ENCODE results near the gene SLC23A1. TPM values are rescaled to one million over a fixed set of nuclear protein-coding genes. Genes with fewer than 3 reads are reported as not detected.

SLC23A1 gene
- total RNA-seq, 6 donors from 2014 or later = 1.1 to 20.1 (median 1.8) TPM; not detected in 1

- H3K27ac ChIP-seq = peak overlapping the region in 1 of 4 donors; percentile 16
- no peak for DNase-seq
- 82 to 92% methylated on average over 8 to 9 of the region's 9 CpGs for WGBS, 2 donors
Observed at GRCh38 chr5:139416651-139417050, 33.6 kb upstream of the SLC23A1 start.

GRCh38 chr5:139415869-139416268 is 32.8 kb upstream of the SLC23A1 start:
- ATAC-seq (ENCODE audit: low FRiP score in 2 of 2) (no peak), DNase-seq (no peak)
- H3K4me3 ChIP-seq = no peak overlapping the region
- no peak overlapping the region for H3K27ac ChIP-seq
- no peak for TF ChIP-seq EP300 (IDR thresholded peaks at IDR 0.05)
- TF ChIP-seq CTCF (IDR thresholded peaks at IDR 0.05) = no peak
- no peak for TF ChIP-seq POLR2A (IDR thresholded peaks at IDR 0.05)
- TF ChIP-seq POLR2AphosphoS5 (IDR thresholded peaks at IDR 0.05) = no peak
- H3K27me3 ChIP-seq = no peaks in the 10 kb centered on the region
- H3K4me1 ChIP-seq = peaks cover 11 to 21% (median 17%) of the 10 kb centered on the region in 4 donors
- no peaks in the 10 kb centered on the region for H3K9me3 ChIP-seq
- H3K36me3 ChIP-seq = peaks cover 0 to 54% (median 11%) of the 10 kb centered on the region in 4 donors

More at GRCh38 chr5:139416651-139417050, 33.6 kb upstream of the SLC23A1 start:
- Histone ChIP-seq H3K4me1 (peaks cover 11 to 21% (median 17%) of the 10 kb centered on the region in 4 donors), H3K9me3 (no peaks in the 10 kb centered on the region), H3K4me3 (no peak overlapping the region), H3K27me3 (no peaks in the 10 kb centered on the region), H3K36me3 (peaks cover 0 to 59% (median 13%) of the 10 kb centered on the region in 4 donors)
- TF ChIP-seq EP300 (IDR thresholded peaks at IDR 0.05) (no peak), POLR2AphosphoS5 (IDR thresholded peaks at IDR 0.05) (no peak), CTCF (IDR thresholded peaks at IDR 0.05) (no peak), POLR2A (IDR thresholded peaks at IDR 0.05) (no peak)
- no peak for ATAC-seq (ENCODE audit: low FRiP score in 2 of 2)

- Histone ChIP-seq H3K27ac (no peak overlapping the region), H3K27me3 (no peaks in the 10 kb centered on the region), H3K4me1 (peaks cover 11 to 21% (median 17%) of the 10 kb centered on the region in 4 donors), H3K9me3 (no peaks in the 10 kb centered on the region), H3K4me3 (no peak overlapping the region), H3K36me3 (peaks cover 0 to 49% (median 11%) of the 10 kb centered on the region in 4 donors)
- no peak for ATAC-seq (ENCODE audit: low FRiP score in 2 of 2)
- no peak for DNase-seq
- no peak for TF ChIP-seq CTCF (IDR thresholded peaks at IDR 0.05)
- no peak for TF ChIP-seq POLR2A (IDR thresholded peaks at IDR 0.05)
- TF ChIP-seq POLR2AphosphoS5 (IDR thresholded peaks at IDR 0.05) = no peak
- TF ChIP-seq EP300 (IDR thresholded peaks at IDR 0.05) = no peak
- WGBS, 2 donors = 77 to 86% methylated on average over 8 of the region's 8 CpGs
Observed at GRCh38 chr5:139415221-139415861, 32.2 kb upstream of the SLC23A1 start.

- DNase-seq = no peak
- Histone ChIP-seq H3K27ac (no peak overlapping the region), H3K27me3 (no peaks in the 10 kb centered on the region), H3K4me1 (peaks cover 11 to 21% (median 17%) of the 10 kb centered on the region in 4 donors), H3K9me3 (no peaks in the 10 kb centered on the region), H3K4me3 (no peak overlapping the region), H3K36me3 (peaks cover 0 to 42% (median 9%) of the 10 kb centered on the region in 4 donors)
- TF ChIP-seq POLR2A (IDR thresholded peaks at IDR 0.05) (no peak), CTCF (IDR thresholded peaks at IDR 0.05) (no peak), POLR2AphosphoS5 (IDR thresholded peaks at IDR 0.05) (no peak), EP300 (IDR thresholded peaks at IDR 0.05) (no peak)
- WGBS, 2 donors = 83 to 87% methylated on average over 9 of the region's 9 CpGs
- no peak for ATAC-seq (ENCODE audit: low FRiP score in 2 of 2)
Observed at GRCh38 chr5:139414581-139415130, 31.6 kb upstream of the SLC23A1 start.
